PC-9 (cell line): Measurements from ENCODE around the gene CCR5.

Experiments
- CTCF ChIP-seq: fragments of 200-600 bp; sonication (generic); conservative IDR thresholded peaks from 2 replicates; pipeline ENCODE4 v1.6.1; 2017; ENCODE audit warnings: mixed run types, antibody characterized with exemption, mild to moderate bottlenecking, moderate library complexity
- EZH2 ChIP-seq: fragments of 200-600 bp; sonication (generic); IDR thresholded peaks from 2 replicates; pipeline ENCODE4 v1.8.0; 2017; ENCODE audit warnings: antibody characterized with exemption, low read depth

- no peak for TF ChIP-seq CTCF
- no peak for TF ChIP-seq EZH2
Observed at GRCh38 chr3:46368569-46368968, 2.2 kb upstream of the CCR5 start.
